ENCODE measurements around the gene CYP27B1. TPM values are rescaled to one million over a fixed set of nuclear protein-coding genes. Genes with fewer than 3 reads are reported as not detected.

The CYP27B1 gene
- total RNA-seq, 4 donors from 2014 or later: 0.28 to 1.2 TPM; not detected in 2

- intact Hi-C loops (cut with DNase I; ENCODE audit: low total_unique reads): no loop called here
- Histone ChIP-seq H3K4me1 (no peaks in the 10 kb centered on the region), H3K27me3 (no peaks in the 10 kb centered on the region), H3K4me3 (peak within 1 kb of the TSS; percentile 82 to 96), H3K9me3 (no peaks in the 10 kb centered on the region), H3K36me3 (no peaks in the 10 kb centered on the region), H3K27ac (peak within 1 kb of the TSS; percentile 97 to 98)
- DNase-seq: peak; percentile 96 to 99
- TF ChIP-seq POLR2A (IDR thresholded peaks at IDR 0.05) (peak; percentile 70 to 83), CTCF (IDR thresholded peaks at IDR 0.05) (peak in 1 of 4 experiments; percentile 35)
Observed at GRCh38 chr12:57744777-57745484, 21.9 kb downstream of the CYP27B1 start, which contains the start of gene TSPAN31. Gene TSPAN31 (plus strand): TSS chr12:57745039. CDS start chr12:57745155, 116 bp downstream.

- intact Hi-C loops (cut with DNase I; ENCODE audit: low total_unique reads): no loop called here
- no peaks in the 10 kb centered on the region for H3K36me3 ChIP-seq
- H3K4me3 ChIP-seq: peak overlapping the region; percentile 82 to 96
- no peak for TF ChIP-seq CTCF (IDR thresholded peaks at IDR 0.05)
- TF ChIP-seq POLR2A (IDR thresholded peaks at IDR 0.05): no peak
- H3K27me3 ChIP-seq: peaks cover 0 to 3% of the 10 kb centered on the region in 2 donors
- H3K27ac ChIP-seq: peak overlapping the region; percentile 97 to 98
- no peaks in the 10 kb centered on the region for H3K4me1 ChIP-seq
- no peaks in the 10 kb centered on the region for H3K9me3 ChIP-seq
- peak; percentile 75 for DNase-seq
Observed at GRCh38 chr12:57744194-57744776, 22.6 kb downstream of the CYP27B1 start.

- H3K27ac ChIP-seq: peak overlapping the region in 1 of 2 donors; percentile 98
- intact Hi-C loops (cut with DNase I; ENCODE audit: low total_unique reads): no loop called here
- no peaks in the 10 kb centered on the region for H3K9me3 ChIP-seq
- DNase-seq: no peak
- H3K27me3 ChIP-seq: peaks cover 1 to 7% of the 10 kb centered on the region in 2 donors
- TF ChIP-seq POLR2A (IDR thresholded peaks at IDR 0.05) (no peak), CTCF (IDR thresholded peaks at IDR 0.05) (no peak)
- peaks cover 0 to under 1% of the 10 kb centered on the region in 2 donors for H3K4me1 ChIP-seq
- no peak overlapping the region for H3K4me3 ChIP-seq
- no peaks in the 10 kb centered on the region for H3K36me3 ChIP-seq
Observed at GRCh38 chr12:57743769-57744168, 23.1 kb downstream of the CYP27B1 start.

GRCh38 chr12:57741844-57742738 lies 24.8 kb downstream of the CYP27B1 start:
- Histone ChIP-seq H3K9me3 (no peaks in the 10 kb centered on the region), H3K4me3 (no peak overlapping the region), H3K36me3 (no peaks in the 10 kb centered on the region), H3K4me1 (peaks cover 0 to 18% of the 10 kb centered on the region in 2 donors), H3K27me3 (peaks cover 16 to 17% of the 10 kb centered on the region in 2 donors), H3K27ac (no peak overlapping the region)
- no peak for TF ChIP-seq CTCF (IDR thresholded peaks at IDR 0.05)
- no peak for DNase-seq
- intact Hi-C loops (cut with DNase I; ENCODE audit: low total_unique reads): no loop called here

Data from uterus (tissue), 4 donors.